Measurements from ENCODE around the gene BACH2.

GRCh38 chr6:90202156-90202555 is 94.5 kb downstream of the BACH2 start:
- TF ChIP-seq POLR2AphosphoS5 (IDR thresholded peaks at IDR 0.05), result no peak
- TF ChIP-seq, protein P1, sequence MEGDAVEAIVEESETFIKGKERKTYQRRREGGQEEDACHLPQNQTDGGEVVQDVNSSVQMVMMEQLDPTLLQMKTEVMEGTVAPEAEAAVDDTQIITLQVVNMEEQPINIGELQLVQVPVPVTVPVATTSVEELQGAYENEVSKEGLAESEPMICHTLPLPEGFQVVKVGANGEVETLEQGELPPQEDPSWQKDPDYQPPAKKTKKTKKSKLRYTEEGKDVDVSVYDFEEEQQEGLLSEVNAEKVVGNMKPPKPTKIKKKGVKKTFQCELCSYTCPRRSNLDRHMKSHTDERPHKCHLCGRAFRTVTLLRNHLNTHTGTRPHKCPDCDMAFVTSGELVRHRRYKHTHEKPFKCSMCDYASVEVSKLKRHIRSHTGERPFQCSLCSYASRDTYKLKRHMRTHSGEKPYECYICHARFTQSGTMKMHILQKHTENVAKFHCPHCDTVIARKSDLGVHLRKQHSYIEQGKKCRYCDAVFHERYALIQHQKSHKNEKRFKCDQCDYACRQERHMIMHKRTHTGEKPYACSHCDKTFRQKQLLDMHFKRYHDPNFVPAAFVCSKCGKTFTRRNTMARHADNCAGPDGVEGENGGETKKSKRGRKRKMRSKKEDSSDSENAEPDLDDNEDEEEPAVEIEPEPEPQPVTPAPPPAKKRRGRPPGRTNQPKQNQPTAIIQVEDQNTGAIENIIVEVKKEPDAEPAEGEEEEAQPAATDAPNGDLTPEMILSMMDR (IDR thresholded peaks at IDR 0.05), result no peak

Measured in stomach (tissue), 4 donors.